GM19193 (cell line): ENCODE data around the gene SLC37A2.

Experiments used
- POLR2A ChIP-seq: IDR thresholded peaks from 4 replicates; pipeline ENCODE4 v1.6.1; 2011; ENCODE audit not compliant: insufficient read depth, insufficient read length; ENCODE audit errors: extremely low read depth

Gene SLC37A2

DNA sequence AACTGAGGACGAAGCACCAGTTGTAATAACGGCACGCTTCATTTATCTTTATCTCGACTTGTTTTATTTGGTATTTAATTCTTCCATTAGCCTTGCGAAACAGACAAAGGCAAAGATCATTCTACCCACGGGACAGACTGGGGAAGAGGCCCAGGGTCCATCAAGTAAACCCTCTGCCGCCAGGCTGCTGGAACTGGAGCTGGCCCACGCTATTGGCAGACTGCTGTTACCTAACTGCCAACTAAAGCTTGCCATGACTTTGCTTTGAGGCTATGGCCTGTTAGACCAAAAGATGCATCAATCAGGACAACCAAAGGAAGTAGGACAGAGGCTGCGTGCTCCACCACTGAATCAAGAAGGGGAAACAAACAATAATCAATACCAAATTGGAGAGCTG is 49.1 kb downstream of the SLC37A2 start:
- no peak for TF ChIP-seq POLR2A

DNA sequence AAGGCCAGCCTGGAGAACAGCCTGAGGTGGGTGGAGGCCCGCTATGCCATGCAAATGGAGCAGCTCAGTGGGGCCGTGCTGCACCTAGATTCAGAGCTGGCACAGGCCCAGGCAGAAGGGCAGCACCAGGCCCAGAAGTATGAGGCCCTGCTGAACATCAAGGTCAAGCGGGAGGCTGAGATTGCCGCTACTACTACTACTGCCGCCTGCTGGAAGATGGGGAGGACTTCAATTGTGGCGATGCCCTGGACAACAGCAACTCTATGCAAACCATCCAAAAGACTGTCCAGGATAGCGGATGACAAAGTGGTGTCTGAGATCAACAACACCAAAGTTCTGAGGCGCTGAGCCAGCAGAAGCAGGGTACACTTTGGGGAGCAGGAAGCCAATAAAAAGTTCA is 51.4 kb downstream of the SLC37A2 start:
- TF ChIP-seq POLR2A, result no peak

DNA sequence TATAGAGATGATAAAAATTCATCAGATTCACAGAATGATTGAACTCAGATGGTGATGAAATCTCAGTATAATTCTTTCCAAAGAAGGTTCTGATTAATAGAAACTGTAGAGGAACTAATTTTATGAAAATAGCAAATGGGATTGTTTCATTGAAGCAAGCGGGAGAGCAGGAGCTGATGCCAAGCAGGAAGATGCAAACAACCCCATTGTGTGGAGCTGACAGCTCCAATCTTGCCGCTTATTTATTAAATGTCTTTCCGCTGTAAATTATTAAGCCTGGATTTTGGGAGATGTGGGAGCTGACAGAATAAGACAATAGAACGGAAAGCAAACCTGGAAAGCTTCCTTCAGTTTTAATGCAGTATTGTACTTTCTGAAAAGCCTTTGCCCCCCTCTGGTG is 54.3 kb downstream of the SLC37A2 start:
- TF ChIP-seq POLR2A, result no peak

DNA sequence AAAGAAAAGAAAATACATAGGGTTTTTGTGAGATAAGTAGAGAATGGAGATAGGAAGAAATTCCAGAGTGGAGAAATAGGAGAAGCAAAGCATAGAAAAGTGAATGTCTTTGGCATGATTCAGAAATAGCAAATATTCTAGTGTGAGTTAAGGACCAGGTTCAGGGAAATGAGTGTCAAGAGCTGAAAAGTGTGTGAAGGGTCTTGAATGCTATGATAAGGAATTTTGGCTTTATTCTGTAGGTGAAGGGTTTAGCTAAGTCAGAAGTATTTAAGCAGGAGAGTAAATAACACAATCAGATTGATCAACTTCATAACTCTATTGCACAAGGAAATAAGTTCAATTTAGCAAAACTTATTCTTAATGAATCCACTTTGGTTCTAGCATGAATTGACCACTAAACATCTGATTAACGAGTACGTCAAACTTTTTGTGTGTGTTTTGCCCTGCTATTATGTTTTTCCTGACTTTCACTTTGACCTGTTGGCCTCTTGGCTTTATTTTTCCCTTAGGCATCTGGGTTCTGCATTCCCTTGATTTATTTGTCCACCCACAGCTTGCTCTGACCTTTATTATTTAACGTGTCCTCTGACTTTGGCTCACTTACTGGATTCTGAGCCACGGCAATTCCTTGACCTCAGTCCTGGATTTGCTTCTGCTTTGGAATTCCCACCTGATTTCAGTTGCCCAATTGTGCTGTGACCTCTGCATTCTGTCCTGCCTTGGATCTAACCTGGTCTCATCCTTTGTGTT is 60.3 kb downstream of the SLC37A2 start:
- TF ChIP-seq POLR2A, result no peak

DNA sequence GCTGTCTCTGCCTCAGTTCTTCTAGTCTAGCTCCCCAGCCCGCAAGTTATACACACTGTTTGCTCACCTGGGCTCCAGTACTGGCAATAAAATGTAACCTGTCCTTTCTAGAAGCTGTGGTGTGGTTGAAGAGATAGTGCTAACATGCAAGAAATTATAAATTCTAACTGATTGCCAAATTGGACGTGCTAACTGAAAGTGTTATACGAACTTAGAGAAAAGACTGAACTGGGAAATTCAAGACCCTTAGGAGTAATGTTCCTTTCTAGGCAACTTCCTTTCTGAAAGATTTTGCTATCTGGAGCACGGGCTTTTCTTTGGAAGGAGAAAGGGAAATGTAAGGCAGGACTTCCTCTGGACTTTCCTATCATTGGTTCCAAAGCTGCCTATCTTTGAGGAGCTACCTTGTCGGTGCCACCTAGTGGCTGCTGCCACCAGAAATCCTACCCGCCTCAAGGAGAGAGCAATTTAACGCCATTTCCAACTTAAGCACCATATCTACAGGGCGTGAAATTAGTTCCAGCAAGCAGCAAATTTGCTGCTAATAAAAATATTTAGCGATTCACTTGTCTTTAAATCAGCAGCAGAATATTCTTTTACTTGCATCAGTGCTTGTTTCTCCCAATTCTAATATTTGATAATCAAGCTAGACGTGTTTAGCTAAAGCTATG is 61.0 kb downstream of the SLC37A2 start:
- no peak for TF ChIP-seq POLR2A

DNA sequence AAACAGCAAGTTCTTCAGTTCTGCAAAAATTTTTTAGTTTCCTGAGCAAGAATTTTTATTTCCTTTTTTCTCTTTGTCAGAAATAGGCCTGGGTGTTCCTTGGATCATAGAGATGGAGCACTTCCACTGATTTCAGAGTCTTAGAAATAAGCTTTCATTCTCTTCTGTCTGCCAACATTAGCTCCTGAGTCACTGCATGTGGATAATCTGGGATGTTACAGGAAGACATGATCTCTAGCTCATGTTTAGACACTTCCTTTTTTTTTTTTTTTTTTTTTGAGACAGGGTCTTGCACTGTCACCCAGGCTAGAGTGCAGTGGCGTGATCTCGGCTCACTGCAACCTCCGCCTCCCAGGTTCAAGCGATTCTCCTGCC is 61.5 kb downstream of the SLC37A2 start:
- no peak for TF ChIP-seq POLR2A

DNA sequence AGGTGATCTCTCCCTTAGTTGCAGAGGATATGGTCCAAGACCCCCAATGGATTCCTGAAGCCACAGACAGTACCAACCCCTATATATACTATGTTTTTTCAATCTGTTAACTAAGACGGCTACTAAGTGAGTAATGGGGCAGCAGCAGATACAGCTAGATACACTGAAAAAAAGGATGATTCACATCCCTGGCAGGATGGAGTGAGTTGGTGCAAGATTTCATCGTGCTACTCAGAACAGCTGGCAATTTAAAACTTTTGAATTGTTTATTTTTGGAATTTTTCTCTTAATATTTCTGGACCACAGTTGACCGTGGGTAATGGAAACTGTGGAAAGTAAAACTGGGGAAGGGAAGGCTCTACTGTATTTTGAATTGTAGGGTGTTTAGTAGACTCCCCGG is 65.3 kb downstream of the SLC37A2 start:
- no peak for TF ChIP-seq POLR2A

DNA sequence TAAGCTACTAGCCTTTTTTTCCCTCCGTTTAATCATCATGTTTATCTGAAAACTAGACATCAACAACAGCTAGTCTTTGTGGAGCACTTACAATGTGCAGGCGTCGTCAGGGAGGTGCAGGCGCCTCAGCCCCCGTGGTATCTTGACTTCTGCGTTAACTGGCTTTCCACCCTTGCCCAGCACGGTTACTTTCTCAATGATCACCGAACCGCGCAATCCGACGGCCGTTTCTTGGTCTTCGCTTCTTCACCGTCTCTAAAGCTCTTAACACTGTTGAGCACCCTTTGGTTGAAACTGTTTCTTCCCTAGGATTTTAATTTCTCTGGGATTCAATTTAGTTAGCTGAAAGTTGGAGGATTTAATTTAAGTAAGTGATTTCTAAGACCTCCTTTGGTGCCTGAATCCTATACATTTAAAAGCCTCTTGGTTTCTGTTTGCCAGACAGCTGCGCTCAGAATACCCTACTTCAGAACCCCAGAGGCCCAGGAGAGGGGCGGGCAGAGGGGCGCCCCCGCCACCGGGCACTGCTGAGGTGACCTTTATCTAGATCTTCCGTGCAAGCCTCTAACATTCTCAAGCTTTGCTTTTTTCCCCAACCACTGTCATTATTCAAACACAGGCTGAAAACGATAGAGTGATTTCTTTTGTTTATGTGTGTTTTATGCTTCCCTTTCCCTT is 66.3 kb downstream of the SLC37A2 start:
- no peak for TF ChIP-seq POLR2A

DNA sequence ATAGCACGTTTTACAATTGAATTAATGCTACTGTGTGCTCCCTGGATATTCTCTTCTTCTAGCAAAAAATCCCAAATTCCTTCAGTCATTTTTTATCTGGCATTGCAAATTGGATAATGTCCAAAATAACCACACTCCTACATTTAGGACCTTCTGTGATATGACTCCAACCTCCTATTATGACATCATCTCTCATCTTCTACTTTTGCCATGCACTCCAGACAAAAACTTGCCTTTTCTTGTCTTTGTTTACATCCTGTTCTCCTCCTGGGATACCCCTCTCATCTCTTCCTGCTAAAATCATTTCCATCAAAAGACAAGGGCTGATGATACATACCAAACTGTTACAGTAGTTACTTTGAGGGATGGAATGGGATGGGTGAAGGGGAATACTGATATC is 69.0 kb downstream of the SLC37A2 start:
- no peak for TF ChIP-seq POLR2A

DNA sequence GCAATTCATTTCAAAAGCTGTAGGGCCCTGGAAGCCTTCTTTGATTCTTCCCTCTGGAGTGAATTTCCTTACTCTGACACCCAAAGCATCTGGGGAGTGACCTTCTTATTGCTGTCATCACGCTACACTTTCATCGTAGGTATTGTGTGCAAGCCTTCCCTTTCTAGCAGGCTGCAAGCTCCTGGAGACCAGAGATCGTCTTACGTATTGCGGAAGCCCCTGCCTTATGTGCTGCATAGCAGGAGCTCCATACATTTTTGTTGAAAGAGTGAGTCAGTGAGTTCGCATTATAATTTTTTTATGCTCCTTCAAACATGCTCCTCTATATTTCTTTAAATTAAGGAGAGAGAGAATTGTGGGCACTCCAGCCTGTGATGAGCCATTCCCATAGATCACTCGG is 69.5 kb downstream of the SLC37A2 start:
- TF ChIP-seq POLR2A, result no peak

DNA sequence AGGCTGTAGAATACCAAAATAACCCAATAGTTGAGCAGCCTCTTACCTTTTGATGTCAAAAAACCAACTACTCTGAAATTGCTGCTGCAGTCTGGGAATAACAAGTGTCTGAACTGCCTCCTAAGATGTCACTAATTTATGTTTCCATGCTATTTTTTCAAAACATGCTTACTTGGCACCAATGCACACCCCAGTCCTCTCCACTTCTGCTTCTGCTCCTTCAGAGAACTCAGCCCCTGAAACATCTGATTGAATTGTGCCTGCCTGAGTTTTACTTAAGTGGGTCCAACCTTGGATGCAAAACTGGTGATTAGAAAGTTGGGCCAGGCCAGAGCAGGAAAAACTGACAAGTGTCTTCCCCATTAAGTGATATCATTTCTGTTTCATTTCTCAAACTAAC is 72.9 kb downstream of the SLC37A2 start:
- TF ChIP-seq POLR2A, result no peak

DNA sequence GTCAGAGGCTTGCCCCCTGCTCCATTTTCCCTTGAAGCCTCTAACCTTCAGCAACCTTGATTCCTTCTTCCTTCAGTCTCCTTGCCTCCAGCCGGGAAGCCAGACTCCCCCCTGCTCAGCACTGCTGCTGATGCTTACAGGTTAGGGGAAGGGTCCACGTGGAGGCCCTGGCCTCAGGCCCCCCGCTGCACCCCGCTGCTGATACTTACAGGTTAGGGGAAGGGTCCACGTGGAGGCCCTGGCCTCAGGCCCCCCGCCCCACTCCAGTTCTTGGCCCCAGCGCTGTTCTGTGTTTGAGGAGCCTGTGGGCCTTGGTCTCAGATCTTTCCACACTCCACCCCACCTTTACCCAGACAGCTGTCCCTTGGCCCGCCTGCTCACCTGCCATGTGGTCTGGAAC is 75.9 kb downstream of the SLC37A2 start:
- no peak for TF ChIP-seq POLR2A

DNA sequence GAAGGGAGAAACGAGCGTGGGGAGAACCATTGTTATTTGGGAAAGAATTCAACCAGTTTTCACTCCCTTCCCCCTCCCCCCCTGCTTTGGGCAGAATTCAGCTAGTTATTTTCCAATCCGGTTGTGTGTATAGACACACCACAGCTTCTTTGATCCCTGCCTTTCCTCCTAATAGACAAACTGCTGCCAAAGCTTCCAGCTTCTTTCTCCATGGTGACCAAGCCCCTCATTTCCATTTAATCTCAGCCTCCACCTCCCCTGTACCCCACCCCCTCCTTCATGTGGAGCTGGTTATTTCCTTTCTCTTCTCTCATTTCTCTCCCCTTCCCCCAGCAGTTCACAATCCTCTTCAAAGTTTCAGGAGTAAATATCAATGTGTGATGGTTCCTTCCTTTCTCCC is 76.7 kb downstream of the SLC37A2 start:
- TF ChIP-seq POLR2A, result no peak
